Ascending aorta (tissue), 2 donors: ENCODE data around the gene KCNE4. TPM values are rescaled to one million over a fixed set of nuclear protein-coding genes. Genes with fewer than 3 reads are reported as not detected.

Experiments
- DNase-seq, 2 donors: peaks; one replicate each; pipeline ENCODE4 v3.0.0-alpha.2; 2019; ENCODE audit warnings: low spot score in 2 of 2
- H3K27ac ChIP-seq, 2 donors: fragments of 200-600 bp; sonication (generic); one replicate each; pipeline ENCODE4 v1.5.1; 2016 to 2017; ENCODE audit warnings: mild to moderate bottlenecking in 1 of 2
- H3K27me3 ChIP-seq: fragments of 200-600 bp; sonication (generic); one replicate; pipeline ENCODE4 v1.5.1; 2017
- H3K36me3 ChIP-seq, 2 donors: fragments of 200-600 bp; sonication (generic); one replicate each; pipeline ENCODE4 v1.5.1; 2016
- H3K4me1 ChIP-seq, 2 donors: fragments of 200-600 bp; sonication (generic); one replicate each; pipeline ENCODE4 v1.5.1; 2016 to 2017; ENCODE audit warnings: mild to moderate bottlenecking in 1 of 2
- H3K4me3 ChIP-seq, 2 donors: fragments of 200-600 bp; sonication (generic); one replicate each; pipeline ENCODE4 v1.5.1; 2016 to 2017; ENCODE audit warnings: mild to moderate bottlenecking in 1 of 2
- H3K9me3 ChIP-seq, 2 donors: fragments of 200-600 bp; sonication (generic); one replicate each; pipeline ENCODE4 v1.5.1; 2016
- intact Hi-C: fragments of 100-400 bp; cut with DNase I; formaldehyde crosslinking; loops from one replicate; pipeline ENCODE4 v1.15.1; 2023
- total RNA-seq: library from RNA; depleted of rRNA; stranded (reverse); fragments of >200 nt; gene quantifications from one replicate; pipeline ENCODE4 v1.1.0, GENCODE V29; 2016
- TF ChIP-seq, protein P1 (sequence below), 3 experiments: fragments of 200-600 bp in 2 of 3; fragments of 450-650 bp in 1 of 3; sonication (generic) in 2 of 3; IDR thresholded peaks; one replicate each; pipeline ENCODE4 v1.5.1; 2016 to 2019; ENCODE audit warnings: antibody characterized with exemption in 3 of 3, mild to moderate bottlenecking in 1 of 3, moderate library complexity in 1 of 3

The KCNE4 gene
- total RNA-seq, 1 donor from 2014 or later: 18.3 TPM

DNA sequence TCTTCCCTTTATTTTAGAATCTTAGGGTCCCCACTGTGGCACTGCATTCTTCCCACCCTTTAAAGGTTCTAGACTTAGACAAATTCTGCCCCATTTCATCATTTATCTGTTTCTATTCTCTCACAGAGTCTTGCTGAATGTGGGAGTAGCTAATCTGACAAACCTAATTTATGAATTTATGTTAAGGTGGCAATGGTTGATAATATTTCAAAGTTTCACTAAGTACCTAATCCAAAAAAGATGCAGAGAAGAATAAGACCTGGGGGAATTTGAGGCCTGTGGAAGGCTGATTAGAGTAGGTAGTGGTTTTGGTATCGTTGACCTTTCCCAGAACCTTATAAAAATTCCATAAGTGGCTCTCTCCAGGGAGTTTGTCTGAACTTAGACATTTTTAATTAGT, 18.0 kb downstream of the KCNE4 start:
- Histone ChIP-seq H3K36me3 (no peaks in the 10 kb centered on the region), H3K9me3 (no peaks in the 10 kb centered on the region), H3K4me3 (no peak overlapping the region), H3K27ac (no peak overlapping the region), H3K27me3 (no peaks in the 10 kb centered on the region), H3K4me1 (no peaks in the 10 kb centered on the region)
- TF ChIP-seq, protein P1, sequence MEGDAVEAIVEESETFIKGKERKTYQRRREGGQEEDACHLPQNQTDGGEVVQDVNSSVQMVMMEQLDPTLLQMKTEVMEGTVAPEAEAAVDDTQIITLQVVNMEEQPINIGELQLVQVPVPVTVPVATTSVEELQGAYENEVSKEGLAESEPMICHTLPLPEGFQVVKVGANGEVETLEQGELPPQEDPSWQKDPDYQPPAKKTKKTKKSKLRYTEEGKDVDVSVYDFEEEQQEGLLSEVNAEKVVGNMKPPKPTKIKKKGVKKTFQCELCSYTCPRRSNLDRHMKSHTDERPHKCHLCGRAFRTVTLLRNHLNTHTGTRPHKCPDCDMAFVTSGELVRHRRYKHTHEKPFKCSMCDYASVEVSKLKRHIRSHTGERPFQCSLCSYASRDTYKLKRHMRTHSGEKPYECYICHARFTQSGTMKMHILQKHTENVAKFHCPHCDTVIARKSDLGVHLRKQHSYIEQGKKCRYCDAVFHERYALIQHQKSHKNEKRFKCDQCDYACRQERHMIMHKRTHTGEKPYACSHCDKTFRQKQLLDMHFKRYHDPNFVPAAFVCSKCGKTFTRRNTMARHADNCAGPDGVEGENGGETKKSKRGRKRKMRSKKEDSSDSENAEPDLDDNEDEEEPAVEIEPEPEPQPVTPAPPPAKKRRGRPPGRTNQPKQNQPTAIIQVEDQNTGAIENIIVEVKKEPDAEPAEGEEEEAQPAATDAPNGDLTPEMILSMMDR (IDR thresholded peaks at IDR 0.05): no peak
- DNase-seq: no peak
- intact Hi-C loops: no loop called here

DNA sequence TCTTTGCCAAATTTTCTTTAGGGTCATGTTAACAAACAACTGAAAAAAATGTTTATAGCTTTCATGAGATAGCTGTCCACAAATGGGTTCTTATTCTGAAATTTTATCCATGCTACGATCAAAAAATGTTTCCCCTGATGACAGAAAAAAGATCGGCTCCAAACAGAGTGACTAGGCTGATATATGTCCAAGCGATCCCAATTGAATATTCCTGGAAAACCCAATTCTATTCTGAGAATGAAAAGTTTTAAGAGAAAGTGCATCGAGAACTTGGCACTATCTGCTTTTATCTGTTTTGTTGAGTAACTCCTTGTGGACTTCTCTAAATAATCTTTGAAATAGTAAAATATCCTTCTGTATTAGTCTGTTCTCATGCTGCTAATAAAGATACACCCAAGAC, 19.1 kb downstream of the KCNE4 start:
- H3K36me3 ChIP-seq: no peaks in the 10 kb centered on the region
- TF ChIP-seq, protein P1 (IDR thresholded peaks at IDR 0.05): no peak
- no peak overlapping the region for H3K4me3 ChIP-seq
- H3K4me1 ChIP-seq: no peaks in the 10 kb centered on the region
- no peaks in the 10 kb centered on the region for H3K27me3 ChIP-seq
- DNase-seq: no peak
- intact Hi-C loops: no loop called here
- no peak overlapping the region for H3K27ac ChIP-seq
- H3K9me3 ChIP-seq: no peaks in the 10 kb centered on the region

DNA sequence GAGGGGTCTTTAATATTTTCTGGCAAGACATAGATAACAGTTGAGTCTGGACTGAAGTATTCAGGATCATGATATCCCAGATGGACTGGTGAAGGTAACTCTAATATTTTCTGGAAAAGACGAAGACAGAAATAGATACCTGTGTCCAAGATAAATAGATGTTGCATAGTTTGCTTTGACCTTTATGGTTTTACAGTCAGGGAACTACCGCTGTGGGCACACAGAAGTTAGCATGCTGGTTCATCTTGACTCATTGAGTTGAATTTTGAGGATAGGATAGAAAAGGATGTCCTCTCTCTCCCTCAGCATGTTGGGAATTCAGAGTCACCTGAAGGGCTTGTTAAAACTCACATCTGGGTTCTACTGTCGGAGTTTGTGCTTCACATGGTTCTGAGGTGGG, 20.8 kb downstream of the KCNE4 start:
- TF ChIP-seq, protein P1 (IDR thresholded peaks at IDR 0.05): no peak
- intact Hi-C loops: no loop called here
- no peaks in the 10 kb centered on the region for H3K4me1 ChIP-seq
- H3K4me3 ChIP-seq: no peak overlapping the region
- H3K27me3 ChIP-seq: no peaks in the 10 kb centered on the region
- H3K9me3 ChIP-seq: no peaks in the 10 kb centered on the region
- H3K36me3 ChIP-seq: no peaks in the 10 kb centered on the region
- DNase-seq: no peak
- H3K27ac ChIP-seq: no peak overlapping the region

DNA sequence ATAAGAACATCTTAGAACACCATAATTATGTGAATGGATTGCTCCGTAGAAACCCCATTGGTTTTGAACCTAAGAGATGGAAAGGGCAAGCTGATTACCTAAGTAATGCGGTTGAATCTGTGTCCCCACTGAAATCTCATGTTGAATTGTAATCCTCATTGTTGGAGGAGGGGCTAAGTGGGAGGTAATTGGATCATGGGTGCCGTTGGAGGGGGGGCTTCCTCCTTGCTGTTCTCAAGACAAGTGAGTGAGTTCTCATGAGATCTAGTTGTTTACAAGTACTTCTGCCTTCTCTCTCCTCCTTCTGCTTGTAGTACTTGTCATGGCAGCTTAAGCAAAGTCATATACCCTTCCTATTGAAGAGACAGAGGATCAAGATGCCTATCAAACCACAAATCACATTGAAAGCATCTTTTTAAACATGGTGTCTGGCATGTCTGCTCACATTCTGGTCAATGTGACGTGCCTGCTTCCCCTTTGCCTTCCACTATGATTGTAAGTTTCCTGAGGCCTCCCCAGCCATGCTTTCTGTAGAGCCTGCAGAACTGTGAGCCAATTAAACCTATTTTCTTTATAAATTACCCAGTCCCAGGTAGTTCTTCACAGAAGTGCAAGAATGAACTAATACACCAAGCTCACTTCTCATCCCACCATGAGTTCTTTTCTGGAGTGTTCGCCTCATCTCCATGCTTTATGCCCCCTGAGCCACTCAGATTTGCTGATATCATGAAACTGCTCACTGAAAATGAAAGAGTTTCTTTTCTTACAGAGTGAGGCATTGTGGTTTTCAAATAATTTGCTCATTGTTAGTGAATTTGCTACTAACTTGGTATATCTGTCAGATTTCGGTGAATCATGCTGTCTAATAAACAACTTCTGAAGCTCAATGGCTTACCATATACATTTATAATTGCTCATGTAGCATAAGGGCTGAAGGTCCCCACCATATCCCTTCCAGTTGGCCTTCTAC, 23.6 kb downstream of the KCNE4 start:
- intact Hi-C loops: no loop called here
- Histone ChIP-seq H3K4me1 (no peaks in the 10 kb centered on the region), H3K36me3 (no peaks in the 10 kb centered on the region), H3K27me3 (no peaks in the 10 kb centered on the region), H3K27ac (no peak overlapping the region), H3K9me3 (no peaks in the 10 kb centered on the region), H3K4me3 (no peak overlapping the region)
- TF ChIP-seq, protein P1 (IDR thresholded peaks at IDR 0.05): no peak
- no peak for DNase-seq

DNA sequence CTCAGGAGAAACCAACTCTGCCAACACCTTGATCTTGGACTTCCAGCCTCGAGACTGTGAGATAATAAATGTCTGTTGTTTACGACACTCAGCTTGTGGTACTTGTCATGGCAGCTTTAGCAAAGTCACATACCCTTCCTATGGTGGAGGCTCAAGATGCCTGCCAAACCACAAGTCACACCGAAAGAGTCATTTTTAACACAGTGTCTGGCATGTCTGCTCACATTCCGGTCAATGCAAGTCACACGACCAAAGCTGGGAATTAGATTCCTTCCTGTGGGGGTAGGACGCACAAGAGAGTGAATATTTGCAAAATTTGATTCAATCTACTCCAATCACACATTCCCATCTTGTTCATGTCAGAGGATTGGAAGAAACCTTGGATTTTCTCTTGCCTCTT, 24.6 kb downstream of the KCNE4 start:
- TF ChIP-seq, protein P1 (IDR thresholded peaks at IDR 0.05): no peak
- no peaks in the 10 kb centered on the region for H3K4me1 ChIP-seq
- H3K4me3 ChIP-seq: no peak overlapping the region
- H3K36me3 ChIP-seq: no peaks in the 10 kb centered on the region
- no peaks in the 10 kb centered on the region for H3K27me3 ChIP-seq
- H3K27ac ChIP-seq: no peak overlapping the region
- no peak for DNase-seq
- H3K9me3 ChIP-seq: no peaks in the 10 kb centered on the region
- intact Hi-C loops: no loop called here
